Right renal cortex interstitium (tissue), 3 donors: ENCODE results near the gene FKBP14. TPM values are rescaled to one million over a fixed set of nuclear protein-coding genes. Genes with fewer than 3 reads are reported as not detected.
"Not testable (repeated sequence)": the region's sequence is repeated elsewhere in the genome, so short reads cannot be mapped to it uniquely, and the experiment has no call there.

Source experiments
- DNase-seq, 3 donors: peaks; one replicate each; pipeline ENCODE4 v3.0.0-alpha.2; 2013; ENCODE audit warnings: low read depth in 3 of 3, low spot score in 2 of 3
- polyA plus RNA-seq, 3 donors: library from polyadenylated mRNA; unstranded; fragments of 120-200 nt; gene quantifications; one replicate each; pipeline ENCODE4 v1.2.1, GENCODE V29; 2013; ENCODE audit not compliant: insufficient read length in 3 of 3

Gene FKBP14
- polyA plus RNA-seq, 3 donors = 19.2 to 23.8 (median 21.5) TPM

DNA sequence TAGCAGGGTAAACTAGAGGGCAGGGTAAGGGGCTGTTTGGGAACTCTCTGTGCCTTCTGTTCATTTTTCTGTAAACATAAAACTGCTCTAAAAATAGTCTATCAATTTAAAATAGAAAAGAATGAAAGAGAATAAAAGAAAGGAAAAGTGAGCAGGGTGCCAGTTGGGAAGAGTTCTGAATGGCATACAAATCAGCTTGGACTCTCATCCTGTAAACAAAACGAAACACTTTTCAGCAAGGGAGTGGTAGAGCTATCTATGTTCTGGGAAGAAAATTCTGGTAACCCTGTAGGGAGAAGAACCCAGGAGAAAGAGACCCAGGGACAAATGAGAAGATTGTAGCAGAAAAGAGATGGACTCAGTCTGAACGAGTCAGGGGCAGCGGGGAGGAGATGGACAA lies 61.5 kb downstream of the FKBP14 start:
- DNase-seq = no peak

DNA sequence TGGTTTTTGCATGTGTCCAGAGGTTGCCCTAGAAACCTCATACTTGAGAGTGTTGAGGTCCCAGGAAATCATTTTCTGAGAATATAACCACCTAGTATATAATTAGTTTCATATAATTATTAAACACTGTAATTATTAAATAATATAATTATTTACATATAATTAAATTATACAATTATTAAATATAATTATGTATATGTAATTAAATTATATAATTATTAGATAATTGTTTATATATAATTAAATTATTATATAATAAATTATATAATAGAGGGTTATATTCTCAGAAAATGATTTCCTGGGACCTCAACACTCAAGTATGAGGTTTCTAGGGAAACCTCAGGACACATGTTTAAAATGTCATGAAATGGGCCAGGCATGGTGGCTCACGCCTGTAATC lies 64.5 kb downstream of the FKBP14 start:
- no peak for DNase-seq

DNA sequence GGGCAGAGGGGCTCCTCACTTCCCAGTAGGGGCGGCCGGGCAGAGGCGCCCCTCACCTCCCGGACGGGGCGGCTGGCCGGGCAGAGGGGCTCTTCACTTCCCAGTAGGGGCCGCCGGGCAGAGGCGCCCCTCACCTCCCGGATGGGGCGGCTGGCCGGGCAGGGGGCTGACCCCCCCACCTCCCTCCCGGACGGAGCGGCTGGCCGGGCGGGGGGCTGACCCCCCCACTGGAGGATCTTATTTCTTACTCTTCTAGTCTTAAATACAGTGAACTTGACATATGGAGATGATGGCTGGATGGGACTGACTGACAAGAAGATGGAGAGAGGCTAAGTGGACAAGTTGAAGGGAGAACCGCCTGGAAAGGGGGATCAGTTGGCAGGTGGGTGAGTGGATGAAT lies 64.9 kb downstream of the FKBP14 start:
- DNase-seq = not testable (repeated sequence)

Other genes starting within 250 kb of the FKBP14 start
- gene WIPF3, start 220.2 kb downstream of the FKBP14 start, polyA plus RNA-seq = 1 to 10 TPM; 4.6 to 5.7 (median 5.0) TPM
- gene SCRN1, start 36.9 kb downstream of the FKBP14 start, polyA plus RNA-seq = 10 to 100 TPM; 67.9 to 71.1 (median 70.5) TPM
- 10 to 100 TPM; 17.2 to 18.2 (median 18.0) TPM for gene PLEKHA8, start 1.7 kb upstream of the FKBP14 start, polyA plus RNA-seq
- 10 to 100 TPM; 89.2 to 94.8 (median 90.6) TPM for gene MTURN, start 108.3 kb upstream of the FKBP14 start, polyA plus RNA-seq